OCI-LY1 (cell line): ENCODE data around the gene HCAR3.

Experiments
- H2AFZ ChIP-seq: fragments of 200-600 bp; sonication (generic), shearing (Covaris generic); 2 replicates; pipeline ENCODE4 v1.6.0; 2014; ENCODE audit warnings: antibody characterized with exemption, mild to moderate bottlenecking, low read length
- H3F3A ChIP-seq: fragments of 200-600 bp; sonication (generic), shearing (Covaris generic); 2 replicates; pipeline ENCODE4 v1.6.0; 2014; ENCODE audit warnings: mild to moderate bottlenecking, antibody characterized with exemption, low read length, moderate library complexity; ENCODE audit not compliant: insufficient read depth
- H3K27ac ChIP-seq: fragments of 200-600 bp; sonication (generic); 2 replicates; pipeline ENCODE4 v1.5.1; 2014; ENCODE audit warnings: low read length, mixed run types, mild to moderate bottlenecking, low read depth; ENCODE audit not compliant: poor library complexity, severe bottlenecking
- H3K27me3 ChIP-seq: fragments of 200-600 bp; sonication (generic); 2 replicates; pipeline ENCODE4 v1.6.0; 2014; ENCODE audit warnings: antibody characterized with exemption, mild to moderate bottlenecking, low read length, moderate library complexity; ENCODE audit not compliant: insufficient read depth
- H3K36me3 ChIP-seq: fragments of 200-600 bp; sonication (generic); 2 replicates; pipeline ENCODE4 v1.6.1; 2014; ENCODE audit warnings: mild to moderate bottlenecking, antibody characterized with exemption, low read length, moderate library complexity, mixed read lengths; ENCODE audit not compliant: insufficient read depth
- H3K4me1 ChIP-seq: fragments of 200-600 bp; sonication (generic); 2 replicates; pipeline ENCODE4 v1.5.1; 2014; ENCODE audit warnings: mild to moderate bottlenecking, low read length, moderate library complexity; ENCODE audit not compliant: insufficient read depth, severe bottlenecking
- H3K4me2 ChIP-seq: fragments of 200-600 bp; sonication (generic), shearing (Covaris generic); 2 replicates; pipeline ENCODE4 v1.6.1; 2014; ENCODE audit warnings: low read length
- H3K4me3 ChIP-seq: fragments of 200-600 bp; sonication (generic); 2 replicates; pipeline ENCODE4 v1.5.1; 2014; ENCODE audit warnings: low read length, low read depth, mild to moderate bottlenecking, mixed read lengths; ENCODE audit not compliant: poor library complexity, severe bottlenecking
- H3K79me2 ChIP-seq: fragments of 200-600 bp; shearing (Covaris generic); 2 replicates; pipeline ENCODE4 v1.6.1; 2016; ENCODE audit warnings: mixed run types, low read length, mixed read lengths; ENCODE audit not compliant: insufficient read depth
- H3K9ac ChIP-seq: fragments of 200-600 bp; sonication (generic), shearing (Covaris generic); 2 replicates; pipeline ENCODE4 v1.6.1; 2014; ENCODE audit warnings: mild to moderate bottlenecking, low read length, mixed read lengths
- H3K9me2 ChIP-seq: fragments of 200-600 bp; sonication (generic), shearing (Covaris generic); 2 replicates; pipeline ENCODE4 v1.6.1; 2014; ENCODE audit warnings: low read depth, mild to moderate bottlenecking, low read length, mixed read lengths
- H3K9me3 ChIP-seq: fragments of 200-600 bp; shearing (Covaris generic); 2 replicates; pipeline ENCODE4 v1.6.1; 2014; ENCODE audit warnings: low read length, mixed read lengths
- H4K20me1 ChIP-seq: fragments of 200-600 bp; sonication (generic), shearing (Covaris generic); 2 replicates; pipeline ENCODE4 v1.6.0; 2016; ENCODE audit warnings: mild to moderate bottlenecking, low read length; ENCODE audit not compliant: insufficient read depth
- CTCF ChIP-seq: fragments of 200-600 bp; sonication (generic), shearing (Covaris generic); IDR thresholded peaks from 2 replicates; pipeline ENCODE4 v1.5.1; 2017; ENCODE audit warnings: mild to moderate bottlenecking, antibody characterized with exemption, low read length, moderate library complexity, mixed read lengths
- EZH2 ChIP-seq: fragments of 200-600 bp; sonication (generic), shearing (Covaris generic); IDR thresholded peaks from 2 replicates; pipeline ENCODE4 v1.8.0; 2017; ENCODE audit warnings: borderline replicate concordance, mixed run types, mild to moderate bottlenecking, antibody characterized with exemption, low read length, moderate library complexity, mixed read lengths

The HCAR3 gene

DNA sequence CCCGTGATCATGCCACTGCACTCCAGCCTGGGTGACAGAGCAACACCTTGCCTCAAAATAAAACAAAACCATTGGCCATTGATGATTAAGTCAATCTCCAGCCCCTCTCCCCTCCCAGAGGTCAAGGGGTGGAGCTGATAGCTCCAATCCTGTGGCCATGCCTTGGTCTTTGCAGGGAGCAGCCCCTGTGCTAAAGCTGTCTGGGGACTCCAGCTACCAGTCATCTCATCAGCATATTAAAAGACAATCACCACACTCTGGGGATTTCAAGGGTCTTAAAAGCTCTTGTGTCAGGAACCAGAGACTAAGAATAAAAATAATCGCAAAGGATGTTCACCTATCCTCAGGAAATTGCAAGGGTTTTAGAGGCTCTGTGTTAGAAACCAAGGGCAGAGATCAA lies 44.1 kb downstream of the HCAR3 start:
- H3F3A ChIP-seq = no peaks in the 10 kb centered on the region
- no peaks in the 10 kb centered on the region for H4K20me1 ChIP-seq
- no peak overlapping the region for H3K9ac ChIP-seq
- H3K27ac ChIP-seq = no peak overlapping the region
- H3K27me3 ChIP-seq = no peaks in the 10 kb centered on the region
- no peak overlapping the region for H3K4me2 ChIP-seq
- no peaks in the 10 kb centered on the region for H3K9me3 ChIP-seq
- no peaks in the 10 kb centered on the region for H3K9me2 ChIP-seq
- TF ChIP-seq CTCF (no peak), EZH2 (no peak)
- no peaks in the 10 kb centered on the region for H3K4me1 ChIP-seq
- no peaks in the 10 kb centered on the region for H3K36me3 ChIP-seq
- H3K79me2 ChIP-seq = no peaks in the 10 kb centered on the region
- no peak overlapping the region for H3K4me3 ChIP-seq
- H2AFZ ChIP-seq = no peak overlapping the region

GRCh38 chr12:122669397-122670070 lies 47.1 kb downstream of the HCAR3 start:
- H4K20me1 ChIP-seq = no peaks in the 10 kb centered on the region
- H2AFZ ChIP-seq = no peak overlapping the region
- H3K4me2 ChIP-seq = no peak overlapping the region

DNA sequence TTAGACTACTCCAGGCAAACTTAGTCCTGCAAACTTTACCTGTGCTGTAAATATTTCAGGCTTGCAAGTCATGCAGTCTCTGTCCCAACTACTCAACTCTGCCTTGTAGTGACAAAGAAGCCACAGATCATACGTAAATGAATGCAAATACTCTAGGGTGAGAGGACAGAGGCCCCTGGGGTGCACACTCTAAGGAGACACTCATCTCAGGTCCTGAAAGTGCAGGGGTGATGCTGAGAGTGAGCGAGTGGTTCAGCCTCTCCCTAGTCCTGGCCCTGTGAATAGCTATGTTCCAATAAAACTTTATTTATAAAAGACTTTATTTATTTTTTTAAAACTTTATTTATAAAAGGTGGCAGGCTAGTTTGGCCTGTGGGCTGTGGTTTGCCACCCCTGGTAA lies 48.3 kb downstream of the HCAR3 start:
- Histone ChIP-seq H3K36me3 (no peaks in the 10 kb centered on the region), H3K4me3 (no peak overlapping the region), H2AFZ (no peak overlapping the region), H3K4me1 (no peaks in the 10 kb centered on the region), H3F3A (no peaks in the 10 kb centered on the region), H3K9ac (no peak overlapping the region), H3K27me3 (no peaks in the 10 kb centered on the region), H3K27ac (no peak overlapping the region), H3K9me2 (no peaks in the 10 kb centered on the region), H3K4me2 (no peak overlapping the region), H4K20me1 (no peaks in the 10 kb centered on the region), H3K9me3 (no peaks in the 10 kb centered on the region), H3K79me2 (no peaks in the 10 kb centered on the region)
- no peak for TF ChIP-seq CTCF
- TF ChIP-seq EZH2 = no peak

More at GRCh38 chr12:122669397-122670070, 47.1 kb downstream of the HCAR3 start:
- Histone ChIP-seq H3K9ac (no peak overlapping the region), H3K4me1 (no peaks in the 10 kb centered on the region), H3K9me3 (no peaks in the 10 kb centered on the region), H3K27me3 (no peaks in the 10 kb centered on the region), H3K79me2 (no peaks in the 10 kb centered on the region), H3F3A (no peaks in the 10 kb centered on the region), H3K9me2 (no peaks in the 10 kb centered on the region), H3K36me3 (no peaks in the 10 kb centered on the region), H3K27ac (no peak overlapping the region), H3K4me3 (no peak overlapping the region)
- TF ChIP-seq EZH2 (no peak), CTCF (no peak)
